GM08714 (cell line): ENCODE measurements around the gene UPB1.

Experiments
- H3K4me3 ChIP-seq: fragments of 200-500 bp; sonication (Bioruptor generic); 2 replicates; pipeline ENCODE4 v1.5.1; 2014; ENCODE audit warnings: mild to moderate bottlenecking, low read length, inconsistent platforms
- ZNF274 ChIP-seq: IDR thresholded peaks from 2 replicates; pipeline ENCODE4 v1.6.1; 2012; ENCODE audit warnings: mild to moderate bottlenecking, low read depth, low read length

Gene UPB1

DNA sequence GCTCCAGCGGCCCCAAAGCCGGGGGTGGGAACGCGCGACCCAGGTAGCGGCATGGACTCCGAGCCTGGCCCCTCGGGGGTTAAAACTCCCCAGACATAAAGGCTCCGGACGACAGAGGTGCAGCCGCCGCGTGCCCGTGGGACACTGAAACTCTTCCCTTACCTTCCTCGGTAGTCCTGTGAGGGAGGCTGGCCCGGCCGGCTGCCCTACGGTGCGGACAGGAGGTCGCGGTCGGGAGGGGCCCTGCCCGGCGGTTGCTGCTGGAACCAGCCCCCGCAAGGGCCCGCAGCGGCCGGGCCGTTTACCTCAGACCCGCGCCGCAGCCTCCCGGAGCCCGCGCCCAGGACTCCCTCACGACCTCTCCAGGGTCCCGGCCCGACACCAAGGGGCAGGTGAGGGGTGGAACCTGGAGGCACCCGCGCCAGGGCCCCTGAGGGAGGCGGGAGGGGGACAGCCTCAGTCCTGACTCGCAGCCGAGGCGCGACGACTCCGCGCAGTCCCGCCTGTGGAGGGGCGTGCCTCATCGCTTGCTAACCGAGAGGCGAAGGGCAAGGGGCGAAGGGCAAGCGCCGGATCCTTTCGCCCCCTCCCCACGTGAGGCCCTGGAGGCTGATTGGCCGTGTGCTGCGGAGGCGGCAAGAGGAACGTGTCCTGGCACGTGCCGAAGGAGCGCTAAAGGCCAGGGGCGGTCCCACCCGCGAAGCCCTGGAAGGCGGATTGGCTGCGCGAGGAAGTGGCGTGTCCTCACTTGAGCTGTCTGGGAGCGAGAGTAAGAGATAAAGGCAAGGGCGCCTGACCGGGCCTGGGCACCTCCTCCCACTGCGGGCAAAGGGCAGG lies at the start of gene UPB1:
Gene UPB1, plus strand, starts transcription at position 805 of the 837 bp plus-strand sequence. CDS start 72 bp downstream, outside the sequence.
- no peak for TF ChIP-seq ZNF274
- H3K4me3 ChIP-seq: no peak within 1 kb of the TSS

DNA sequence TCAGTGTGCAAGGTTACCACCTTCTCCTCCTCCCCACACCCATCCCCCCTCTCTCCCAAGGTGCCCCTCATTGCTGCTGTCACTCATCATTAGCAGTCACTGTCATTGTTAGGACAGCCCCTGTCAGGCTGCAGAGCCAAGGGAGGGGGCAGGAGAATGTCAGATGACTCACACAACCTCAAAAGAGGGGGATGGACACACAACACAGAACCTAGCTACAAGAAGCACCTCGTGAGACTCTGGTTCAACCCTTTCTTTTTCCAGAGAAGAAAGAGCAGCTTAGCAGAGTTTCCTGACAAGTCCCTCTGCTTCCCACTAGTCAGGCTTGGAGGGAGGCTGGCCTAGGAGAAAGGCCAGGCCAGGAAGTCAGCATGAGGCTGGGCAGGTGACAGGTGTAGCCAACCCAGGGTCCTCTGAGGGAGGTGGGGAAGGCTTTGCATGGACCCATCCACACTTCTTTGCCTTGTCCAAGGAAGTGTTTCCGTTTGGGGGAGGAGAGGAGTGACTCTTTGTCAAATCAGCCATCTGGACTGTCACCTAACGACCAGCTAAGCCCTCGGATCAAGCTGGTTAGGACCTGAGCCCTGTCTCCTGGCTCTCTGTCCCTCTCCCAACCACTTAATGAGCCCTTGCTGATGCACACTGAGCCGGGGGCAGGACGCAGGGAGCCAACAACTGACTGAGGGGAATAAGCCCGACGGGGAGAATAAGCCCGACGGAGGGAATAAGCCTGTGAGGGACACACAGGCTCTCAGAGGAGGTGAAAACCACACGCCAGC lies 49.5 kb upstream of the UPB1 start:
- no peak for TF ChIP-seq ZNF274
- H3K4me3 ChIP-seq: no peak overlapping the region

DNA sequence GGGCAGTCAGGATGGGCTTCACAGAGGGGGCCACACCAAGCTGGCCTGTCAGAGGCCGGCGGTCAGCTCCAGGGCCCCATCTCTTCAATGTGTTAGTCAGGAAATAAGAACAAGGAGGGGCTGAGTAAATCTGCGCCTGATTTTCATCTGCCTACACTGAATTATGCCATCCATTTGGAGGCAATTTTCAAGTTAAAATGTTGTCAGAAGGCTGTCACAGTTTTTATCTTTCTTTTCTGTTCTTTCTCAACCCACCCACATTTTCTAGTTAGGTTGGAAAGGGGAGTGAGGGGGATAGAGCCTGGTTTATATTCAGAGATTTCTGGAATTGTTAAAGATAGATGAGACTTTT lies 48.9 kb upstream of the UPB1 start:
- no peak for TF ChIP-seq ZNF274
- no peak overlapping the region for H3K4me3 ChIP-seq

DNA sequence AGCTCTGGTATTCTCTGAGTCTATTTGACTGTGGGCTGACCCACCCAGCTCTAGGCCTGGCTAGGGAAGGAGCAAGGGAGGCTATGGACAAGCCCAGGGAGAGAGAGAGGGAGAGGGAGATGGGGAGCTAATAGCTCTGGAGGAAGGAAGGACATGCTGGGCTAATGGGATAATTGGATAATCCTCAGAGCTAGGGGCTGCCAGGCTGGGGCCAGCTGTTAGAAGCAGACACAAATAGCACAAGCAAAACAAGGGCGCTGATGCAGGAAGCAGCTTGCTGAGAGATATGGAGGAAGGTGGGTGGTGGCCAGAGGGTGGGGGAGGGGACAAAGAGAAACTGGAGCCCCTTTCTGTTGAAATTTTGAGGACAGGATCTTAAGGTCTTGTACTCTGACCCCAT lies 44.5 kb upstream of the UPB1 start:
- H3K4me3 ChIP-seq: no peak overlapping the region
- no peak for TF ChIP-seq ZNF274

DNA sequence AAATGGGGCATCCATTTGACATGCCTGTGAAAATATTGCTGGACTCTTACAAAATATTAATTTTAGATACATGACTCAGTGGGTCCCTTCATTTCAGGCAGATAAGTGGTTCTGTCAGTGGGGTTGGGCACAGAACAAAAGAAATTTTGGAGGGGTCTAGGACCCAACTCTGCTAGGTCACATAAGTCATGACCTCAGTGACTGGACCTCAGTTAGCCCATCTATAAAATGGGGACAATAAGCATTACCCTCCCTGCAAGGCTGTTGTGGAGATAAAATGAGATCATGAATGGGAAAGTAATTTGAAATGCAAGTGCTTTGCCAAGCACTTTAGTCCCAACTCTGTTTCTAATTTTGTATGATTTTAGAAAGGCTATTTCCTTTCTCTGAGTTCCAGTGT lies 44.0 kb upstream of the UPB1 start:
- no peak for TF ChIP-seq ZNF274
- H3K4me3 ChIP-seq: no peak overlapping the region

DNA sequence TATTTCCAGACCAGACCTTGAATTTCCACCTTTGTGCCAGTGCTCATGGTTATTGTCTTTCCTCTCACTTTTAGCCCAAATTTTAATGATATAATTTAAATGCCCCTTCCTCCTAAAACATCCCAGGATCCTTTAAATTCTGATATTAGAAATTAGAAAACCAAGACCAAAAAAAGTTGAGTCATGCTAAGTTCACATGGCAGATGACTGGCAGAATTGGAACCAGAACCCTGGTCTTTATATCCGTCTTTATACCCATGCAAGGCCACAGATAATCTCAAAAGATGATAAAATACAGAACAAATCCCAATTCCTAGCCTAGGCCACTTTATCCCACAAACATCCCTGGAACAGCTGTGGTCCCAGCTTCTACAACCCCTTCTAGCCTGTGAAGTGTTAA lies 41.3 kb upstream of the UPB1 start:
- TF ChIP-seq ZNF274: no peak
- H3K4me3 ChIP-seq: no peak overlapping the region

DNA sequence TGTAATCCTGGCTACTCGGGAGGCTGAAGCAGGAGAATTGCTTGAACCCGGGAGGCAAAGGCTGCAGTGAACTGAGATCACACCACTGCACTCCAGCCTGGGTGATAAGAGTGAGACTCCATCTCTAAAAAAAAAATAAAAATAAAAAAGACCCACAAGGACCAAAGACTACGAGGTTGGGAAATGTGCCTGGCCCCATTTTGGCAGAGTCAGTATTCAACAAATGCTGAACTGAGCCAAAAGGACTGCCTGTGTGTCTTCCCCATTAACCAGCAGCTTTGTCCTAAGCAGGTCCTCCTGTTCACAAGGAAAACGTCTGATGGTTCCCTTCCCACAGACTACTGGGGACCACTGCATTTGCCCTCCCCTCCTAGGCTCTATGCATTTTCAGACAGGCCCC lies 40.1 kb upstream of the UPB1 start:
- TF ChIP-seq ZNF274: no peak
- H3K4me3 ChIP-seq: no peak overlapping the region

DNA sequence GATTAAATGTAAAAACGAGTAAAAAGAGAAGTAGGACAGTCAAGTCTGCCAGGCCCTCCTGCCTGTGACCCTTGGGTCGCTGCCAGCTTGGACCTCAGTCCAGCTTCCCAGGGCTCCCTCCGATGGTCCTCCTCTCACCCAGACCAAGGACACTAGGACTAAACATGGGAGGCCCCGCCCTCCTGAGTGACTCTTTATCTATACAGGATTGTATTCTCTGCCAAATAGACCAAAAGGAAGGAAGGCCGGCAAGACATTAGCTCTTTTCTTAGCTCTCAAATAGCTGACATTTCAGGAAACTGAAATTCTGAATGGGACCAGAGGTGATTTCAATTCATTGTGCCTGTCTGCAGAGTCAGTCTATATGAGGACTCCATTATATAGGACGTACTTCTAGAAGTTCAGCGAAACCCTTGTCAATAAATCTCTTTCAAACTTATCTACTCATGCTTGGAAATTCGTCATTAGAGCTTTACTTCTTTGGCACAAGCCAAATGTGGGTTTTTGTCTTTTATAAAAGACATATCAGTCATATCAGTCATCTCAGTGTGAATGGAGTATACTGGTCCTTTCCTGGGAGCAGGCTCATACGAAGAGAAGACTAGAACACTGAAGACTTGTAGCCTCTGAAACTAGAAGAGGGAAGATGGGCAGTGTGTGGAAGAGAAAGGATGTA lies 39.2 kb upstream of the UPB1 start:
- no peak for TF ChIP-seq ZNF274
- H3K4me3 ChIP-seq: no peak overlapping the region

DNA sequence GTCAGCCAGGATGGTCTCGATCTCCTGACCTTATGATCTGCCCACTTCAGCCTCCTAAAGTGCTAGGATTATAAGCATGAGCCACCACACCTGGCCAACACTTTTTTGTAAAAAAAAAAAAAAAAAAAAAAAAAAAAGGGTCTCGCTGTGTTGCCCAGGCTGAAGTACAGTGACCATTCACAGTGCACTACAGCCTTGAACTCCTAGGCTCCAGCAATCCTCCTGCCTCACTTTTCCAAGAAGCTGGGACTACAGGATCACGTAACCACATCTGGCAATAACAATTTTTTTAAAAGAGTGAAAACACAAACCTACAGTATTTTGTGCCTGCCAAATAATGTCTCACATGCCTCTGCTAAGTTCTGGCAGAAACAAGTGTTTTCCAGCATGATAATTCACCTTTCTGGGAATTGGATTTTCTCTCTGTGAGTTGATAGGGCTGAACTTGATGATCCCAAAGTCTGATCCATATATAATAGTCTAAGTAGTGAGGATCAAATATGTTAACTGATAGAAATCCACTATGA lies 37.2 kb upstream of the UPB1 start:
- no peak for TF ChIP-seq ZNF274
- no peak overlapping the region for H3K4me3 ChIP-seq

DNA sequence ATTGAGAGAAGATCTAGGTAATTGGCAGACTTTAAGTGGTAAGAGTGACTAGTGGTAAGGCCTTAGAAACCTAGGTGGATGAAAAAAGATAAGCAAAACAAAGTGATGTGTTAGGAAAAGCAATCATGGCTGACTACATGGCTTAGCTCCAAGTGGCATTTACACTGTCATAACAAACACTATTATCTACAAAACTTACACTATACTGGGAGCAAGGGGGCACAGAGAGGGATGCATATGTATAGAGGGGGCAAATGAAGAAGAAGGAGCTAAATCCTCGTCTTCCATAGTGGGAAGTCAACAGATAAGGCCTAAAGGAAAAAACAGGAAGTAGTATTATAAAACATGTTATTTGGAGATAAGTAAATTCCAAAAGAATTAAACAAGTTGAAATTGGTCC lies 35.2 kb upstream of the UPB1 start:
- no peak overlapping the region for H3K4me3 ChIP-seq

DNA sequence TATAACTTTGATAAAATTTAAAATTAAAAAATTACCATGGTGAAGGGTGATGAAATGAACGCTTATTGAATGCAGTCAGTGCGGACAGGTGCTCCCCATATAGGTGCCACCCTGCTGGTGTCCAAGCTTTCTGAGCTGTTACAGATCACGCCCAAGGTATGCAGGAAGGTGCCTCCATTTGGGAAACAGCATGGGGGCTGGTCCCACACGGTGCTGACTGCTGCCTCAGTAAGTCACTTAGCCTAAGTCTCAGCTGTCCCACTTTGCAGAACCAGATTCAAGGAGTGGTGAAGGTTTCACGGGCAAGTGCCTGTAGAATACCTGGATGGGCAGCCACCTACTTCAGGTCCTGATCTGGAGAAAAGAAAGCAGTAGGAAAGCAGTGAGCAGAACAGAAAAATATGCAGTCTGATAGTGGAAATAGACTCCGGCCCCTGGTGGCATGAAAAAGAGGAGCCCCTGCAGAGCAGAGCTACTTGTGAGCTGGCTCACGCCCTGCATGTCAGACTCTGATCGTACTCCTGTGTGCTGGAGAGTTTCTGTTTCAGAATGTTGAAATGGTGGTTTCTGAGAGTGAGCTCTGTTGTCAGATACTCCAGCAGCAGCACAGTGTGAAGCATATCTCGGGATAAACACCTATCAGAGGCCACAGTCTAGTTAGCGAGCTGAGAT lies 34.6 kb upstream of the UPB1 start:
- no peak for TF ChIP-seq ZNF274
- H3K4me3 ChIP-seq: no peak overlapping the region

More for the DNA sequence above, 35.2 kb upstream of the UPB1 start:
- TF ChIP-seq ZNF274: no peak

DNA sequence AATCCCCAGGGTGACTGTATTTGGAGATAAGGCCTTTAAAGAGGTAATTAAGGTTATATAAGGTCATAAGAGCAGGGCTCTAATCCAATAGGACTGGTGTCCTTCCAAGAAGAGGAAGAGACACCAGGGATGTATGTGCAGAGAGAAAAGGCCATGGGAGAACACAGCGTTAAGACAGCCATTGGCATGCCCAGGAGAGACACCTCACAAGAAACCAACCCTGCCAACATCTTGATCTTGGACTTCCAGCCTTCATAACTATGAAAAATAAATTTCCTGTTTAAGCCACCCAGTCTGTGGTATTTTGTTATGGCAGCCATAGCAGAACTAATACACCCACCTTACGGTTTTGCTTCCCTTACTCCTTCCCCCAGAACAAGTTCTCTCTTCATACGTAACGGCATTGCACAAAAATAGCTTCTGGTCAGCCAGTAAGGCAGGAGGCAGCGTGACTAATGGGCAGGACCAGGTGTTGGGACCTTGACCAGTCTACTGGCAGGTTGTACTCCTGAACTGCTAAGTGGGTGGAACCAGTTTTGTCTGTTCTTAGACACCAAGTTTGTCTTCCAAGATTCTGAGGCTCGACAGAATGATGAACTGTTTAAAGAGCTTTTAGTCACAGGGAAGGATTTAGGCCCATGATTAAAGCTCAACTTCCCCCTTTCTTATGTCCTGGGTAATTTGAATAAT lies 31.9 kb upstream of the UPB1 start:
- H3K4me3 ChIP-seq: no peak overlapping the region
- no peak for TF ChIP-seq ZNF274

DNA sequence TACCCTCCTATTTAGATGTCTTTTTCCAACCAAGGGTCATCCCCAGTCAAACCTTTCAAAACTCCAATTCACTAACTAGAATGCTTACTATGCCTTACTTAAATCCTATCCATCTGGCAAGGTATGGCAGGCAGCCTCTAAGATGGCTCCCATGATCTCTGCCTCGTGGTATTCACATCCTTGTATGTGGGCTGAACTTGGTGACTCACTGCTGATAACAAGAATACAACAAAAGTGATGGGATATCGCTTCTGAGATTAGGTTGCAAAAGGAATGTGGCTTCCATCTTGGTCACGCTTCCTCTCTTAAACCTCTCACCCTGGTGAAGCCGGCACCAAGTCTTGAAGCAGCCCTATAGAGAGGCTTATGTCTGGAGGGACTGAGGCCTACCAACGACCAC lies 29.6 kb upstream of the UPB1 start:
- TF ChIP-seq ZNF274: no peak

More for the DNA sequence above, 29.6 kb upstream of the UPB1 start:
- H3K4me3 ChIP-seq: no peak overlapping the region
